ENCODE data around the gene KIF18B. TPM values are rescaled to one million over a fixed set of nuclear protein-coding genes. Genes with fewer than 3 reads are reported as not detected.

The KIF18B gene
- total RNA-seq, 4 donors from 2014 or later = 0.30 to 0.66 TPM; not detected in 2

DNA sequence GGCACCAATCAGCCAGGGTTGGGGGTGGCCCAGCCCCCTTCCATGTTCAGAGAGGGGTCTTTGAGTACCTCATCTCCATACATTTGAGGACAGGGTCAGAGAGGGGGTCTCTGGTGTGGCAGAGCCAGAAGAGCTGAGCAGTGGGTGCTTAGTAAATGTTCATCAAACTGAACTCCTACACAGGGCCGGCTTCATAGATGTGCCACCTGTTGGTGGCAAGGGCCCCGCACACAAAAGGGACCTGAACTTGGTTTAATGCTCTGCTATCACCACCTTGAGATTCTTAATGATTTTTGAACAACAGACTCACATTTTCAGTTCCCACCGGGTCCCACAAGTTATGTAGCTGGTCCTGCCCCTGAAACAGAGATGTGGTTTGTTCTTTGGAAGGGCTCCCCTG is 29.5 kb upstream of the KIF18B start:
- Histone ChIP-seq H3K27ac (no peak overlapping the region), H3K4me3 (no peak overlapping the region), H3K36me3 (no peaks in the 10 kb centered on the region), H3K9me3 (no peaks in the 10 kb centered on the region), H3K4me1 (no peaks in the 10 kb centered on the region), H3K27me3 (peaks cover 0 to 29% of the 10 kb centered on the region in 2 donors)
- TF ChIP-seq, protein P1, sequence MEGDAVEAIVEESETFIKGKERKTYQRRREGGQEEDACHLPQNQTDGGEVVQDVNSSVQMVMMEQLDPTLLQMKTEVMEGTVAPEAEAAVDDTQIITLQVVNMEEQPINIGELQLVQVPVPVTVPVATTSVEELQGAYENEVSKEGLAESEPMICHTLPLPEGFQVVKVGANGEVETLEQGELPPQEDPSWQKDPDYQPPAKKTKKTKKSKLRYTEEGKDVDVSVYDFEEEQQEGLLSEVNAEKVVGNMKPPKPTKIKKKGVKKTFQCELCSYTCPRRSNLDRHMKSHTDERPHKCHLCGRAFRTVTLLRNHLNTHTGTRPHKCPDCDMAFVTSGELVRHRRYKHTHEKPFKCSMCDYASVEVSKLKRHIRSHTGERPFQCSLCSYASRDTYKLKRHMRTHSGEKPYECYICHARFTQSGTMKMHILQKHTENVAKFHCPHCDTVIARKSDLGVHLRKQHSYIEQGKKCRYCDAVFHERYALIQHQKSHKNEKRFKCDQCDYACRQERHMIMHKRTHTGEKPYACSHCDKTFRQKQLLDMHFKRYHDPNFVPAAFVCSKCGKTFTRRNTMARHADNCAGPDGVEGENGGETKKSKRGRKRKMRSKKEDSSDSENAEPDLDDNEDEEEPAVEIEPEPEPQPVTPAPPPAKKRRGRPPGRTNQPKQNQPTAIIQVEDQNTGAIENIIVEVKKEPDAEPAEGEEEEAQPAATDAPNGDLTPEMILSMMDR (IDR thresholded peaks at IDR 0.05) = no peak
- TF ChIP-seq POLR2A (IDR thresholded peaks at IDR 0.05) (no peak), EP300 (IDR thresholded peaks at IDR 0.05) (no peak)
- WGBS, 2 donors = 65 to 77% methylated on average over 3 of the region's 3 CpGs
- DNase-seq (ENCODE audit: low spot score in 2 of 2) = no peak

DNA sequence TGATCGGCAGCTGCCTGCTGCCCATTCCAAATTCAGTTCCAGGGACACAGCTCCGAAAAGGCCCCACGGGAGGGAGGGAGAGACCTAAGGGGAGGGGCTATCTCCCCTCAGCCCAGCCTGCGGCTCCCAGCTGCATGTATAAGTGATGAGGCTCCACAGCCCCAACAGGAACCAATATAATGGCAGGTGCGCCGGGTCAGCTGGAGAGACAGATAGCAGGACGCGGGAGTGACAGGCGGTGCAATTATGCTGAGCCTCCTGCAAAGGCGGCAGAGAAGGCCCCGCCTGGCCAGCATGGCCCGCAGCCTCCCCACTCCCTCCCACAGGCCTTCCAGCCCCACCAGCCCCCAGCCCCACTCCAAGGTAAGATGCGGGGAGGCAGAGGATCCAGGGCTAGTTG is 28.6 kb upstream of the KIF18B start:
- Histone ChIP-seq H3K4me1 (no peaks in the 10 kb centered on the region), H3K27me3 (peaks cover 0 to 29% of the 10 kb centered on the region in 2 donors), H3K27ac (no peak overlapping the region), H3K9me3 (no peaks in the 10 kb centered on the region), H3K36me3 (no peaks in the 10 kb centered on the region), H3K4me3 (no peak overlapping the region)
- WGBS, 2 donors = 59 to 71% methylated on average over 12 to 13 of the region's 13 CpGs
- TF ChIP-seq EP300 (IDR thresholded peaks at IDR 0.05) (no peak), POLR2A (IDR thresholded peaks at IDR 0.05) (no peak)
- TF ChIP-seq, protein P1 (IDR thresholded peaks at IDR 0.05) = no peak
- DNase-seq (ENCODE audit: low spot score in 2 of 2) = no peak

DNA sequence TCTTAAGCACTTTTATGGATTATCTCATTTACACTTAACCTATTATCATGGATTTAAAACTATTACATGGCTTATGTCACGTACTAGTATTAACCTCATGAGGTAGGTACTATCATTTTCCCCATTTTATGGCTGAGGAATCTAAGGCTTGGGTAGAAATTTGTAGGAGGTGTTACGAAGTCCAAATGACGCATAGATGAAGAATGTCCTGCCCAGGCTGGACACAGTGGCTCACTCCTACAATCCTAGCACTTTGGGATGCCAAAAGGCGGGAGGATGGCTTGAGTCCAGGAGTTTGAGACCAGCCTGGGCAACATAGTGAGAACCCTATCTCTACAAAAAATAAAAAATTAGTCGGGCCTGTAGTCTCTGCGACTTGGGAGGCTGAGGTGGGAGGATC is 25.4 kb upstream of the KIF18B start:
- H3K27ac ChIP-seq = no peak overlapping the region

DNA sequence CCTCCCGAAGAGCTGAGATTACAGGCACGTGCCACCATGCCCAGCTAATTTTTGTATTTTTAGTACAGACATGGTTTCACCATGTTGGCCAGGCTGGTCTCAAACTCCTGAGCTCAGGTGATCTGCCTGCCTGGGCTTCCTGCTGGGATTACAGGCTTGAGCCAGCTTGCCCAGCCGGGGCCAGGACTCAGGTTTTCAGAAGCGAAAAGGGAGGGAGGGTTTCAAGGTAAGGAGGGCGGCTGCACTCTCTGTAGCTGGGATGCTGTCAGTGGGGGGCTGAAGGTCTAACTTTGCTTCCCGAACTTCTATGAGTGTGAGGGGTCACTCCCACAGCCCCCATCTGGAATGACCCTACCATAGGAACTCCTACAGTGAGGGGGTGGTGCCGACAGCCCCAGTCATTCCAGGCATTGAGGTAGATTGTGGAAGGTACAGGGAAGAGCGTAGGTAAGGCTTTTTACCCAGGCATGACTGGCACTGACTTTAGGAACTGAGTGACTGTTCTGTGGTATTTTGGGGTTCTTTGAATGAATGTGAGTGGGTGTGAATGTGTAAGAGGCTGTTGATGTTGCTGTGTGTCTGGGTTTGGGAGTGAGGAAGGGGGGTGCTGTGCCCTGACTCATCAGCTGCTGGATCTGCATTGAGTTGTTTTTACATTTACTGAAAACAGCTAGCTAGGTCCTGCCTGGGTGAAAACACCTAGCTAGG is 24.4 kb upstream of the KIF18B start:
- WGBS, 2 donors = 65 to 82% methylated on average over 8 of the region's 8 CpGs

More for the DNA sequence above, 25.4 kb upstream of the KIF18B start:
- TF ChIP-seq POLR2A (IDR thresholded peaks at IDR 0.05) = no peak
- TF ChIP-seq, protein P1 (IDR thresholded peaks at IDR 0.05) = no peak
- TF ChIP-seq EP300 (IDR thresholded peaks at IDR 0.05) = no peak
- DNase-seq (ENCODE audit: low spot score in 2 of 2) = no peak
- Histone ChIP-seq H3K9me3 (no peaks in the 10 kb centered on the region), H3K36me3 (no peaks in the 10 kb centered on the region), H3K4me3 (no peak overlapping the region), H3K4me1 (peaks cover 0 to 23% (median 13%) of the 10 kb centered on the region in 4 donors), H3K27me3 (peaks cover 0 to 41% of the 10 kb centered on the region in 2 donors)
- WGBS, 2 donors = 92% methylated on average over 6 of the region's 6 CpGs

More for the DNA sequence above, 24.4 kb upstream of the KIF18B start:
- TF ChIP-seq, protein P1 (IDR thresholded peaks at IDR 0.05) = no peak
- TF ChIP-seq EP300 (IDR thresholded peaks at IDR 0.05) = no peak
- TF ChIP-seq POLR2A (IDR thresholded peaks at IDR 0.05) = no peak
- Histone ChIP-seq H3K27me3 (peaks cover 2 to 38% of the 10 kb centered on the region in 2 donors), H3K9me3 (no peaks in the 10 kb centered on the region), H3K36me3 (no peaks in the 10 kb centered on the region), H3K4me1 (peaks cover 0 to 32% (median 21%) of the 10 kb centered on the region in 4 donors), H3K4me3 (no peak overlapping the region), H3K27ac (no peak overlapping the region)
- DNase-seq (ENCODE audit: low spot score in 2 of 2) = no peak

Measured in tibial nerve (tissue), 4 donors.